ENCODE results near the gene EN2.

EN2 gene

DNA sequence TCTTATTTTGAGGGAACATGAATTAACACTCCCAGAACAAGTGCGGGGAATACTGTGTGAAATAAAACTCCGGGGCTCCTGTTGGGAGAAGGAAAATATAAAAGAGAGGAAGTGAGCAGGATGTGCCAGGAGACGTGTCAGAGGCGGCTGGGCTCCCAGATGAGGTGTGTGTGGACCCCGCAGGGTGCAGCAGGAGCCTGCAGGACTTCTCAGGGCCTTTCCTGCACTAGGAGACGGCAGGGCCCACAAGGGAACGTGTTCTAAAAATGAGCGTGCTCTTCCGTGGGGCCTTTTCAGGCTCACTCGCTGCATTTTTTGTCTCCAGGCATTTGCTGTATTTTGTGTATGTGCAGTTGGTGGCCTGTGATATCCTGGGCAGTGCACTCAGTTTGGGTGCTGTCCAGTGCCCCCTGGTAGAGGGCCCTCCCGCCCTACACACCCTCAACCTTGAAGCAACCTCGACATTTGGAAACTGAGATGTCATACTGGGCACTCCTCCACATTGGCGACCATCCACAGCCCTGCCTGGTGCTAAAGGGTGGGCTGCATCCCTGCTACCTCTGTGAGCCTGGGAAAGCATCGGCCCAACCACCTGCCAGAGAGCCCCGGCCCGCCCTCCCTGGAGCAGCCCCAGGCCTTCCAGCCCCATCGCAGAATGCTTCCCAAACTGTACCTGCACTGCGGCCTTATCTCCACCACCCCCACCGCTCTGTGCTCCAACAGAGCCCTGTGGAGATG lies 35.2 kb upstream of the EN2 start:
- DNase-seq (ENCODE audit: insufficient read length, low spot score) = no peak
- TF ChIP-seq, protein P1, sequence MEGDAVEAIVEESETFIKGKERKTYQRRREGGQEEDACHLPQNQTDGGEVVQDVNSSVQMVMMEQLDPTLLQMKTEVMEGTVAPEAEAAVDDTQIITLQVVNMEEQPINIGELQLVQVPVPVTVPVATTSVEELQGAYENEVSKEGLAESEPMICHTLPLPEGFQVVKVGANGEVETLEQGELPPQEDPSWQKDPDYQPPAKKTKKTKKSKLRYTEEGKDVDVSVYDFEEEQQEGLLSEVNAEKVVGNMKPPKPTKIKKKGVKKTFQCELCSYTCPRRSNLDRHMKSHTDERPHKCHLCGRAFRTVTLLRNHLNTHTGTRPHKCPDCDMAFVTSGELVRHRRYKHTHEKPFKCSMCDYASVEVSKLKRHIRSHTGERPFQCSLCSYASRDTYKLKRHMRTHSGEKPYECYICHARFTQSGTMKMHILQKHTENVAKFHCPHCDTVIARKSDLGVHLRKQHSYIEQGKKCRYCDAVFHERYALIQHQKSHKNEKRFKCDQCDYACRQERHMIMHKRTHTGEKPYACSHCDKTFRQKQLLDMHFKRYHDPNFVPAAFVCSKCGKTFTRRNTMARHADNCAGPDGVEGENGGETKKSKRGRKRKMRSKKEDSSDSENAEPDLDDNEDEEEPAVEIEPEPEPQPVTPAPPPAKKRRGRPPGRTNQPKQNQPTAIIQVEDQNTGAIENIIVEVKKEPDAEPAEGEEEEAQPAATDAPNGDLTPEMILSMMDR (IDR thresholded peaks at IDR 0.05; ENCODE audit: insufficient read depth, missing control alignments) = no peak
- no peak for FAIRE-seq

DNA sequence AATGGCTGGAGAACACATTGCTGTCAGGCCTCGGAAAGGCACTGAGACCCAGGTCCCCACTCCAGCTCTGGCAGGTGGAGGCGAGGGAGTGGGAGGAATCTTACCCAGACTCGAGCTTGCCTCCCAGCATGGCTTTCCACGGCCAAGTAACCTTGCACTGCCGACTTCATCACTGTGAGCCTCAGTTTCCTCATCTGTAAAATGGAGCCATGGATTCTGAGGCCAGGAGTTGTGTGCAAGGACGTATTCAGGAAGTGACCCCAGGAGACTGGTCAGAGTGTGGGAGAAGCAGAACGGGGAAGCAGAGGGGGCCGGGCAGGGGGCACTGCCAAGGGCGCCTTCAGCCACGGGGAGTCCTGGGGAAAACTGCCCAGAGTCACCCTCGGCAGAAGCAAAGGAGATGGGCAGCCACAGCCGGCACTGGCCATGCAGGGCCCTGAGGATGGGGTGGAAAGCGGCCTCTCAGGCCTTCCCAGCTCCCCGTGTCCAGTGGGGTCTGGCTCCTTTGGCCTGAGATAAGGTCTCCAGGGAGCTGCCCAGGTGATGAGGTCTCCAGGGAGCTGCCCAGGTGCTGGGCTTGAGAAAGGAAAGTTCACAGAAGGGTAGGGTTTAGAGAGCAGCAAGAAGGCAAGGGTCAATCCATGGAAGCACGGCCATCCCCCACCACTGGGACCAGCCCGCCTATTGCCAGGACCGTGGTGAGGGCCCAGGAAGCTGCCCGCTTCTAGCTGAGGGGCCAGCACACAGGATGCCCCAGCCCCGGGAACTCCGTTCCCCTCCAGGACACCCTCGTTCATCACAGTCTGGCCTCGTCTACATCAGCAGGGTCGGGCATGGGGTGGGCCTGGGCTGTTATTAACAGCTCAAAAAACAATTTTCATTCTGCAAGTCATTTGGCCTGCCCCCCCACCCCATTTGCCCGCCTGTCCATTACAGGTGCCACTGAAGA lies 34.3 kb upstream of the EN2 start:
- DNase-seq (ENCODE audit: insufficient read length, low spot score) = no peak
- TF ChIP-seq, protein P1 (IDR thresholded peaks at IDR 0.05; ENCODE audit: insufficient read depth, missing control alignments) = no peak
- FAIRE-seq = no peak

DNA sequence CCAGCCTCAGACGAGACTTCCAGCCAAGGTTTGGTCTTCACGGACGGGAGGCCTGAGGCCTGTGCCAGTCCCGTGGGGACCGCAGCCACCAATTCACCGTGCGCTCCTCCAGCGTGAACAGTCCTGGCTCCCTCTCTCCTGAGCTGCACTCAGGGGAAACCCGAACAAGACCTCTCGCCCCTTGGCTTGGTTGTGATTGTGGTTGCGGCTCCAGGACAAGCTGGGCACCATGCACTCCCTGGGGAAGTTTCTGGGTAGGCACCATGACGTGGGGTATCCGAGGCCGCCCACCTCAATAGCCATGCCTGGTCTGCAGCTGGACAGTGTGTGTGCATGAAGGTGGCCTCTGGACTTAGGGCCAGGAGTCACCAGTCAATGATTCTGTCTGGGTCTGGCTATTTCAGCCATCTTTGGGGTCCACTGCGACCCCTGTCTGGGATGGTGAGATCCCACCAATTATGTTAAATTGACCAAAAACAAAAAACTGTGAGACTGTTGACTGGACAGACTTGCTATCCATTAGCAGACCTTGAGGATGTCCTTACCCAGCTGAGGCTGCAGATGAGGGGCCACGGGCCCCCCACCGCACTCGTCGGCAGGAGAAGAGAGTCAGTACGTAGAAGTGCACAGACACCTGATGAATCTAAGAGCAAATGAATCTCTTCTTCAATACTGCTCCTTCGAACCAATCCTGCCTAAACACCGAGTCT lies 33.5 kb upstream of the EN2 start:
- FAIRE-seq (no peak), DNase-seq (ENCODE audit: insufficient read length, low spot score) (no peak)
- TF ChIP-seq, protein P1 (IDR thresholded peaks at IDR 0.05; ENCODE audit: insufficient read depth, missing control alignments) = no peak

DNA sequence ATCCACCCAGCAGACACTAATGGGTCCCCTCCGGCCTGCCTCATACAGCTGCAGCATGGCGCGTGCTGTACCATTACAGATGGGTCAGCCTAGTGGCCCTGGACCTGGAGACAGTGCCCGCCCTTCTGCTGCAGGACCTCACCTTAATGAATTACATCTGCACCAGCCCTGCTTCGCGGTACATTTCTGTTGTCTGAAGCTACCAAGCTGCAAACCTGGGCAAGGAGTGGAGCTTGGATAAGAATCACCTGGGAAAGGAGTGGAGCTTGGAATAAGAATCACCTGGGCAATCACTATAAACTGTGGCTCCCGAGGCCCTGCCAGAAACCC lies 33.0 kb upstream of the EN2 start:
- TF ChIP-seq, protein P1 (IDR thresholded peaks at IDR 0.05; ENCODE audit: insufficient read depth, missing control alignments) = no peak
- DNase-seq (ENCODE audit: insufficient read length, low spot score) (no peak), FAIRE-seq (no peak)

DNA sequence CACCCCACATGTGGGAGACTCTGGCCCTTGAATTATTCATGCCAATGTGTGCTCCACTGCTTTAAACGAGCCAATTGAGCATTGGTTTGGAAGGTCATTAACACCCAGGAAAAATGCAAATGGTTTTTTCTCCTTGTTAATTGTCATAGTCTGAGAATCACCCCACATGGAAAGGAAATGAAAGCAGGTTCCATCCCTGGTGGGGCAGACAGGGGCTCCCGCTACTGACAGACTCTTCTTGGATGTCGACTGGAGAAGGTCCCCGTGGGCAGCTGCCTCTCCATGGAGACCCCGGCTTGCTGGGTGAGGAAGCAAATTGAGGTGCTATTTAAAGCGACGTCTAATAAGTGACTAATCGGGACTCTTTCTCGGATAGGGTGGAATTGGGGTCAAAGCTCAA lies 32.0 kb upstream of the EN2 start:
- FAIRE-seq (no peak), DNase-seq (ENCODE audit: insufficient read length, low spot score) (no peak)
- TF ChIP-seq, protein P1 (IDR thresholded peaks at IDR 0.05; ENCODE audit: insufficient read depth, missing control alignments) = no peak

DNA sequence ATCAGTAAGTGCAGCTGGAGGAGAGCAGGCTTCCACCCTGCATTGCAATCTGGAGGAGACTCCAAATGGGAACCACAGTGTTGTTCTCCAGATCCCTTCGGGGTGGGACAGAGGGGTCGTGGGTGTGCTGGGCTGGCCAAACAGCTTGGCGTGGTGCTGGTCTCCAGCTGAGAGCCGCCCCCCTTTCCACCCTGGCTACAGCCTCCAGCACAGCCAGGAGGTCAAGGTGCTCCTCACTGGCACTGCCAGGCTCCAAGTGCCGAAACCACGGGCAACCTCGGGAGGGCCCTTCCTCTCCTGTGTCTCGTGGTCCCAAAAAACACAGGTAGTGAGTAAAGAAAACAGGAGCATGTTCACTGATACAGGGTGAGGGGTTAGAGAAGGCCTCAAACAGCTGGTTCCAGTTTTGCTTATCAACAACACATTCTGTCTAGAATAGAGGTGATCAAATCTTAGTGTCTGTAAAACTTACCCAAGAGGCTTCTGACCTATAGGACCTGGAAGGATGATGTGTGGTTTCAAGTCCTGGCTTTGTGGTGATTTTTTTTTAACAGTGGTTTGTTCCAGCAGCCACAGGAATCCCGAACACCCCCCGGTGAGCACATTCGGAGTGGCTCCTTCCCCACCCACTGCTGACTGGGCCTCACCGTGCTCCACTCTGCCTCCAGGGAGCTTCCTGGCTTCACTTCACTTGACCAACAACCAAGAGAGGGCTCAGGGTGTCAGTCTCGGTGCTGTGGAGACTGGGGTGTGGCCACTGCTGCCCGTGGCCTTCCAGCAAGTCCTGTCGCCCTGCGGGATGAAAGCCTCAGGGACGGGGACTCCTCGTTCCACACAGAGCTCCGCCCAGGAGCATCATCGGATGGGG lies 31.2 kb upstream of the EN2 start:
- DNase-seq (ENCODE audit: insufficient read length, low spot score) = no peak
- TF ChIP-seq, protein P1 (IDR thresholded peaks at IDR 0.05; ENCODE audit: insufficient read depth, missing control alignments) = no peak
- no peak for FAIRE-seq

Measured in D721Med (cell line).